H1 (cell line): ENCODE results near the gene MTIF3.

Experiments
- CEBPB ChIP-seq: IDR thresholded peaks from 2 replicates; pipeline ENCODE4 v1.6.1; 2012; ENCODE audit warnings: low read depth, low read length
- EP300 ChIP-seq, 2 experiments: IDR thresholded peaks; 1 replicate in 1 of 2; 2 replicates in 1 of 2; pipeline ENCODE4 v1.6.1; 2011 to 2012; ENCODE audit warnings: low read depth in 2 of 2, low read length in 2 of 2, mild to moderate bottlenecking in 2 of 2, borderline replicate concordance in 1 of 2, inconsistent platforms in 1 of 2, moderate library complexity in 1 of 2
- RAD21 ChIP-seq, 2 experiments: IDR thresholded peaks in 1 of 2; conservative IDR thresholded peaks in 1 of 2; 2 replicates each; pipeline ENCODE4 v1.6.1; 2011; ENCODE audit warnings: low read depth in 2 of 2, low read length in 2 of 2, improper control_type of control experiment in 1 of 2, inconsistent platforms in 1 of 2, mild to moderate bottlenecking in 1 of 2, moderate library complexity in 1 of 2
- SP2 ChIP-seq: IDR thresholded peaks from 2 replicates; pipeline ENCODE4 v1.6.1; 2012; ENCODE audit warnings: mild to moderate bottlenecking, low read length, inconsistent platforms
- TAF1 ChIP-seq: IDR thresholded peaks from 2 replicates; pipeline ENCODE4 v1.6.1; 2011; ENCODE audit warnings: mild to moderate bottlenecking, low read depth, low read length
- TAF7 ChIP-seq: optimal IDR thresholded peaks from 2 replicates; pipeline ENCODE3; 2011; ENCODE audit warnings: low read depth, mild to moderate bottlenecking, inconsistent platforms, low read length, moderate library complexity, borderline replicate concordance
- TBP ChIP-seq: IDR thresholded peaks from 2 replicates; pipeline ENCODE4 v1.6.1; 2011; ENCODE audit warnings: low read depth, low read length, improper control_type of control experiment
- TF ChIP-seq, protein P1 (sequence below): IDR thresholded peaks from 2 replicates; pipeline ENCODE4 v1.6.1; 2011; ENCODE audit warnings: low read length, improper control_type of control experiment
- TF ChIP-seq, protein P2 (sequence below), 3 experiments: IDR thresholded peaks; 1 replicate in 2 of 3; 2 replicates in 1 of 3; pipeline versions ENCODE4 v1.5.1 to v1.6.1; 2011; ENCODE audit warnings: low read length in 3 of 3, mild to moderate bottlenecking in 3 of 3, inconsistent platforms in 2 of 3, low read depth in 1 of 3, moderate library complexity in 1 of 3; ENCODE audit not compliant: insufficient read depth in 1 of 3; ENCODE audit errors: control extremely low read depth in 1 of 3
- TF ChIP-seq, protein P3 (sequence below): IDR thresholded peaks from 2 replicates; pipeline ENCODE4 v1.6.1; 2012; ENCODE audit warnings: low read length, inconsistent platforms

DNA sequence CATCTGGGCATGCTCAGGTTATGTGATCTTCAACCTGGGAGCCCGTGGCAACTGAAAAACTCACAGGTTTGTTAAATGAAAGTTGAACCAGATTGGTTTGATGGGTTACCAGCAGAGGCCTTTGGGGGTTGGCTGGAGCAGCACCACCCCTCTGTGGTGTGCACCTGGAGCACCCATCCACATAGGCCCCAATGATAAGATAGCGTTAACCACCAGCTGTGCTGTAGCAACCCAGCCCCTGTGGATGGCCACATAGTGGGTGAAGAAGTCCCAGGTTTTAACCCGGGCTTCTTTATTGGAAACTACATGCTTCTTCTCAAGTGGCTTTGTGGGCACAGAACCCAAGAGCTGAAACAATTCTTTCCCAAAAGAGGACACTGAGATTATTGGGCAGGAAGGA lies 22.6 kb upstream of the MTIF3 start:
- no peak for TF ChIP-seq CEBPB
- TF ChIP-seq EP300 (IDR thresholded peaks at IDR 0.05; ENCODE audit: borderline replicate concordance in 1 of 2, low read depth in 2 of 2, low read length in 2 of 2), result no peak
- TF ChIP-seq, protein P1, sequence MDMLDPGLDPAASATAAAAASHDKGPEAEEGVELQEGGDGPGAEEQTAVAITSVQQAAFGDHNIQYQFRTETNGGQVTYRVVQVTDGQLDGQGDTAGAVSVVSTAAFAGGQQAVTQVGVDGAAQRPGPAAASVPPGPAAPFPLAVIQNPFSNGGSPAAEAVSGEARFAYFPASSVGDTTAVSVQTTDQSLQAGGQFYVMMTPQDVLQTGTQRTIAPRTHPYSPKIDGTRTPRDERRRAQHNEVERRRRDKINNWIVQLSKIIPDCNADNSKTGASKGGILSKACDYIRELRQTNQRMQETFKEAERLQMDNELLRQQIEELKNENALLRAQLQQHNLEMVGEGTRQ, result no peak
- TF ChIP-seq, protein P2, sequence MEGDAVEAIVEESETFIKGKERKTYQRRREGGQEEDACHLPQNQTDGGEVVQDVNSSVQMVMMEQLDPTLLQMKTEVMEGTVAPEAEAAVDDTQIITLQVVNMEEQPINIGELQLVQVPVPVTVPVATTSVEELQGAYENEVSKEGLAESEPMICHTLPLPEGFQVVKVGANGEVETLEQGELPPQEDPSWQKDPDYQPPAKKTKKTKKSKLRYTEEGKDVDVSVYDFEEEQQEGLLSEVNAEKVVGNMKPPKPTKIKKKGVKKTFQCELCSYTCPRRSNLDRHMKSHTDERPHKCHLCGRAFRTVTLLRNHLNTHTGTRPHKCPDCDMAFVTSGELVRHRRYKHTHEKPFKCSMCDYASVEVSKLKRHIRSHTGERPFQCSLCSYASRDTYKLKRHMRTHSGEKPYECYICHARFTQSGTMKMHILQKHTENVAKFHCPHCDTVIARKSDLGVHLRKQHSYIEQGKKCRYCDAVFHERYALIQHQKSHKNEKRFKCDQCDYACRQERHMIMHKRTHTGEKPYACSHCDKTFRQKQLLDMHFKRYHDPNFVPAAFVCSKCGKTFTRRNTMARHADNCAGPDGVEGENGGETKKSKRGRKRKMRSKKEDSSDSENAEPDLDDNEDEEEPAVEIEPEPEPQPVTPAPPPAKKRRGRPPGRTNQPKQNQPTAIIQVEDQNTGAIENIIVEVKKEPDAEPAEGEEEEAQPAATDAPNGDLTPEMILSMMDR (IDR thresholded peaks at IDR 0.05; ENCODE audit: control extremely low read depth in 1 of 3, insufficient read depth in 1 of 3, low read depth in 1 of 3, low read length in 3 of 3), result no peak
- no peak for TF ChIP-seq TAF7
- TF ChIP-seq, protein P3, sequence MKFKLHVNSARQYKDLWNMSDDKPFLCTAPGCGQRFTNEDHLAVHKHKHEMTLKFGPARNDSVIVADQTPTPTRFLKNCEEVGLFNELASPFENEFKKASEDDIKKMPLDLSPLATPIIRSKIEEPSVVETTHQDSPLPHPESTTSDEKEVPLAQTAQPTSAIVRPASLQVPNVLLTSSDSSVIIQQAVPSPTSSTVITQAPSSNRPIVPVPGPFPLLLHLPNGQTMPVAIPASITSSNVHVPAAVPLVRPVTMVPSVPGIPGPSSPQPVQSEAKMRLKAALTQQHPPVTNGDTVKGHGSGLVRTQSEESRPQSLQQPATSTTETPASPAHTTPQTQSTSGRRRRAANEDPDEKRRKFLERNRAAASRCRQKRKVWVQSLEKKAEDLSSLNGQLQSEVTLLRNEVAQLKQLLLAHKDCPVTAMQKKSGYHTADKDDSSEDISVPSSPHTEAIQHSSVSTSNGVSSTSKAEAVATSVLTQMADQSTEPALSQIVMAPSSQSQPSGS, result no peak
- TF ChIP-seq TAF1, result no peak
- no peak for TF ChIP-seq RAD21 (IDR thresholded peaks at IDR 0.05 in 1 of 2, conservative IDR thresholded peaks at IDR 0.05 in 1 of 2; ENCODE audit: low read depth in 2 of 2, low read length in 2 of 2)
- TF ChIP-seq TBP, result no peak
- TF ChIP-seq SP2, result no peak
